Hepatocyte (in vitro differentiated cells): Measurements from ENCODE around the gene DNAI2.

Experiments used
- EZH2 ChIP-seq: fragments of 200-600 bp; sonication (generic); IDR thresholded peaks from 2 replicates; pipeline ENCODE4 v1.6.1; 2016; ENCODE audit warnings: antibody characterized with exemption, mild to moderate bottlenecking, borderline replicate concordance
- TF ChIP-seq, protein P1 (sequence below): fragments of 200-600 bp; sonication (generic); IDR thresholded peaks from 2 replicates; pipeline ENCODE4 v1.5.1; 2016; ENCODE audit warnings: antibody characterized with exemption, mild to moderate bottlenecking; ENCODE audit not compliant: poor library complexity

DNA sequence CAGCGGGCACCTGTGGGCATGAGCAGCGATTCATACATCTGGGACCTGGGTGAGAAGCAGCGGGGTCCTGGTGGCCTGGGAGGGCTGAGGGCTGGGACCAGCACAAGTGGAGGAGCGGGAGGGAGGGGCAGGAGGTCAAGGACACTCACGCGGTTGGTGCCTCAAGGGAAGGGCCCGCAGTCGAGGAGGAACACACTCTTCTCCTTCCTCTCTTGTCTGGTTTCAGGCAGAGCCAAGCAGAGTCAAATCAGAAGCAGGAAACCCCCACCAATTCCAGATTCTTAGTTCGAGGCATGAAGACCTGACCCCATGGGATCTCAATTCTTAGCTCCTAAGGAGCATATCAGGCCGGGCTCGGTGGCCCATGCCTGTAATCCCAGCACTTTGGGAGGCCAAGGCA, 15.7 kb downstream of the DNAI2 start:
- TF ChIP-seq EZH2: no peak
- TF ChIP-seq, protein P1, sequence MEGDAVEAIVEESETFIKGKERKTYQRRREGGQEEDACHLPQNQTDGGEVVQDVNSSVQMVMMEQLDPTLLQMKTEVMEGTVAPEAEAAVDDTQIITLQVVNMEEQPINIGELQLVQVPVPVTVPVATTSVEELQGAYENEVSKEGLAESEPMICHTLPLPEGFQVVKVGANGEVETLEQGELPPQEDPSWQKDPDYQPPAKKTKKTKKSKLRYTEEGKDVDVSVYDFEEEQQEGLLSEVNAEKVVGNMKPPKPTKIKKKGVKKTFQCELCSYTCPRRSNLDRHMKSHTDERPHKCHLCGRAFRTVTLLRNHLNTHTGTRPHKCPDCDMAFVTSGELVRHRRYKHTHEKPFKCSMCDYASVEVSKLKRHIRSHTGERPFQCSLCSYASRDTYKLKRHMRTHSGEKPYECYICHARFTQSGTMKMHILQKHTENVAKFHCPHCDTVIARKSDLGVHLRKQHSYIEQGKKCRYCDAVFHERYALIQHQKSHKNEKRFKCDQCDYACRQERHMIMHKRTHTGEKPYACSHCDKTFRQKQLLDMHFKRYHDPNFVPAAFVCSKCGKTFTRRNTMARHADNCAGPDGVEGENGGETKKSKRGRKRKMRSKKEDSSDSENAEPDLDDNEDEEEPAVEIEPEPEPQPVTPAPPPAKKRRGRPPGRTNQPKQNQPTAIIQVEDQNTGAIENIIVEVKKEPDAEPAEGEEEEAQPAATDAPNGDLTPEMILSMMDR: no peak
